Stromal cell of bone marrow (primary cell): ENCODE results near the gene SLC27A1.
A peak's percentile ranks its signal among the peaks of the same experiment; 100 is the strongest.
"Not testable (repeated sequence)": the region's sequence is repeated elsewhere in the genome, so short reads cannot be mapped to it uniquely, and the experiment has no call there.

Experiments used
- DNase-seq: peaks from one replicate; pipeline ENCODE4 v3.0.0-alpha.2; 2012; ENCODE audit warnings: low read depth

Gene SLC27A1

DNA sequence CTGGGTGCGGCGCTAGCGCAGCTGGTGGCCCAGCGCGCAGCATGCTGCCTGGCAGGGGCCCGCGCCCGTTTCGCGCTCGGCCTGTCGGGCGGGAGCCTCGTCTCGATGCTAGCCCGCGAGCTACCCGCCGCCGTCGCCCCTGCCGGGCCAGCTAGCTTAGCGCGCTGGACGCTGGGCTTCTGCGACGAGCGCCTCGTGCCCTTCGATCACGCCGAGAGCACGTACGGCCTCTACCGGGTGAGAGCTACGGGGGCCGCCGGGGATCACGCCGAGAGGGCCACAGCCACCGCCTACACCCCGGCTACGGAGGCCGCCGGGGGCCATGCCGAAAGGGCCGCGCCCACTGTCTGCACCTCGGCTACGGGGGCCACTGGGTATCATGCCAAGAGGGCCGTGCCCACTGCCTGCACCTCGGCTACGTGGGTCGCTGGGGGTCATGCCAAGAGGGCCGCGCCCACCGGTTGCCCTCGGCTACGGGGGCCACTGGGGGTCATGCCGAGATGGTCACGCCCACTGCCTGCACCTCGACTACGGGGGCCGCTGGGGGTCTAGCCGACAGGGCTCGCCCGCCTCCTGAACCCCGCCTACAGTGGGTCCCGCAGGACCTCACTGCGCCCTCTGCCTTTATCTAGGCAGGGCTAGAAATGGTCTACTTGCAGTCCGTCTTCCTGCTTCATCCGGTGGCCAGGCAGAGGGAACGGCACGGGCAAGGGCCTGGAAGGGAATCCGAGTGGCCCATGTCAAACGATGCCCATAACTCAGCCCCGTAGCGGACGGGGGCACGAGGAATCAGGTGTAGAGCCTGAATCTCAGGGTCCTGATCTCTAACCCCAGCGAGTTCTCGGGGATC is 41.6 kb downstream of the SLC27A1 start:
- DNase-seq = peak; percentile 52

DNA sequence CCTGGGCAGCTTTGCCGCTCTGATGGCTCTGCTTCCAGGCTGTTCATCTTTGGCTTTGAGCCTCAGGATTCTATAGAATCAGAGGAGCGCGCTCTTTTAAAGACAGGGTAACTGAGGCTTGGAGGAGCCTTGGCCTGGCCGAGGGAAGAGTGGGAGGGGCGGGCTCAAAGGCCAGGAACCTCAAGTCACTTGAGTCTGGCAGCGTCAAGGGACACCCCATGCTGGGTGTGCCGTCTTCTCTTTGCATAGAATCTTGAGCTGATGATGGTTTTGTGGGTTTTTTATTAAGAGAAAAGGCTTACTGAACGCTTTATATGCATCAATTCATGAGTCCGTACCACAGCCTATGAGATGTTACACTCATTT is 42.2 kb downstream of the SLC27A1 start:
- DNase-seq = no peak

DNA sequence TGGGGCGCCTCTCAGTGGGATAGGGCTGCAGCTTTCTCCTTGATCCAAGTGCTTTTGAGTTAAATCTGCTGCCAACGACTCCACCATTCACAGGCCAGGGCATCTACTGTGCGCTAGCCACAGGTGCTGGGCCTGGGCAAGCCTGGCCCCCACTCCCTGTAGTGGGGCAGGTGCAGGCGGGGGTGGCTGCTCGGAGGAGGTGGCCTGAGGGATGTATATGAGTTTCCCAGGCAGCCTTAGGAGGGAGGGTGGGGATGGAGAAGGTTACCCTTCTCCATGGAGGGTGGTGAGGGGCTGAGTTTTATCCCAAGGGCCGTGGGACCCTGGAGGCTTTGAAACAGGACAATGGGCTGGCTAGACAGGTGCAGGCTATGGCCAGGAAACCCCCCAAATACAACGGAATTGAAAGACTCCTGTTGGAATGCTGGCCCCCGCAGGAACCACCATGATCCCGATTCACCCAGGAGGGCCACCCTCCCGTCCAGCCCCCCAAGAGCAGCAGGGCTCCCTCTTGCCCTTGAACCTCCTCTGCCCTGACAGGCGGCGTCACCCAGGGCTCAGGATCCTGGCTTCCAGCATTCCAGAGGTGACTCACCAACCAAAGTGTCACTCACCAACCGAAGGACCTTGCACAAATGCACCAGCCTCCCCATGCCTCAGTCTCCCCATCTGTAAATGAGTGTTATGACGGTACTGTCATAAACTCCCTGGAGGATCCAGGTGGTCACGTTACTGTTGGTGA is 45.3 kb downstream of the SLC27A1 start:
- DNase-seq = no peak

DNA sequence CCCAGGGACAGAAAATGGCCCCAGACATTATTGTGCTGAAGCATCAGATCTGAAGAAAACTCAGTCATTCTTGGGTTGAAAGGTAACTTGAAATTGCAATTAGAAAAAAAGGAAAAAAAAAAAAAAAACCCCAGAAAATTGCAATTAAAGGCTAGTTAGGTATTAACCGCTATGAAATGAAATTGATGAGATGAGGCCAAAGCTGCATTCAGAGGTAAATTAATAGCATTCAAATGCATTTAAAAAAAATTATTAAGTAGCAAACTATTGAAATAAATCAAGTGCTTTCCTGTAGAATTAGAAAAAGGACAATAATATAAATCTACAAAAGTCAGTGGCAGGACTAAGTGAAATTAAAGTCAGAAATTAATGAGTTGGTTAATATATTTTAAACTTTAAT is 47.6 kb downstream of the SLC27A1 start:
- DNase-seq = no peak

GRCh38 chr19:17518654-17519053 is 48.3 kb downstream of the SLC27A1 start:
- not testable (repeated sequence) for DNase-seq

- no peak for DNase-seq
Measured at GRCh38 chr19:17519967-17520366, 49.6 kb downstream of the SLC27A1 start.

DNA sequence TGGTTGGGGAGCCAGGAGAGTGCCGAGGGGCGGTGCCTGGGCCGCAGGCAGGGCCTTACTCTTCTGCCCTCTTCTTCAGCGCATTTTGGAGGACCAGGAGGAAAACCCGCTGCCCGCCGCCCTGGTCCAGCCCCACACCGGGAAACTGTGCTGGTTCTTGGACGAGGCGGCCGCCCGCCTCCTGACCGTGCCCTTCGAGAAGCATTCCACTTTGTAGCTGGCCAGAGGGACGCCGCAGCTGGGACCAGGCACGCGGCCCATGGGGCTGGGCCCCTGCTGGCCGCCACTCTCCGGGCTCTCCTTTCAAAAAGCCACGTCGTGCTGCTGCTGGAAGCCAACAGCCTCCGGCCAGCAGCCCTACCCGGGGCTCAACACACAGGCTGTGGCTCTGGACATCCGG is 50.5 kb downstream of the SLC27A1 start:
- DNase-seq = no peak

GRCh38 chr19:17522988-17523872 is 52.9 kb downstream of the SLC27A1 start:
- no peak for DNase-seq

- no peak for DNase-seq
Measured at GRCh38 chr19:17524651-17525050, 54.3 kb downstream of the SLC27A1 start.

GRCh38 chr19:17525141-17525540 is 54.8 kb downstream of the SLC27A1 start:
- DNase-seq = no peak

GRCh38 chr19:17526922-17527321 is 56.6 kb downstream of the SLC27A1 start:
- no peak for DNase-seq

DNA sequence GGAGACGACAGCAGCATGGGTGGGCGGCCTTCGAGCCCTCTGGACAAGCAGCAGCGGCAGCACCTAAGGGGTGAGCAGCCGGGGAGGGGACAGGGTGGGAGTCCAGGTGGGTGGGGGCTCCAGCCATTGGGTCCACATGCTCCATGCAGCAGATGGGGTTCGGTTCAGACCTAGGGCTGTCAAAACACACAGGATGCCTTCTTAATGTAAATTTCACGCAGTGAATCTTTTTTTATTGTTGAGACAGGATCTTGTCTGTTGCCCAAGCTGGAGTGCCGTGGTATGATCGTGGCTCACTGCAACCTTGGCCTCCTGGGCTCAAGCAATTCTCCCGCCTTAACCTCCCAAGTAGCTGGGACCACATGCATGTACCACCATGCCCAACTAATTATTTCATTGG is 57.0 kb downstream of the SLC27A1 start:
- no peak for DNase-seq

DNA sequence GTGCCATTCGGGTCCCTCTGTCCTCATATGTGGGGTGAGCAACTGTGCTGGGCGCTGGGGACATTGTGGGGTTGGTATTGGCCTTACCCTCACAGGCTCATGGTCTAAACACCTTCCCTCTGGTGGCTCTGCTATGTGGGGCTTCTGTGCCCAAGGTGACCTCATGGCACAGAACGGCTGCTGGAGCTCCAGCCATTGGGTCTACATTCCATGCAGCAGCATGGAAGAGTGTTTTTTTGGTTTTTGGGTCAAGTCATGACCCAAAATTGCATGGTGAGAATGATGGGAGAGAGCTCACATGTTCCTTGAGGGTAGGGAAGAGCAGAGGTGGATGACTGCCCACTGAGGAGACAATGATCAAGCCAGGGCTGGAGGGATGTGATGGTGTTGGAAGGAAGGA is 58.3 kb downstream of the SLC27A1 start:
- no peak for DNase-seq

DNA sequence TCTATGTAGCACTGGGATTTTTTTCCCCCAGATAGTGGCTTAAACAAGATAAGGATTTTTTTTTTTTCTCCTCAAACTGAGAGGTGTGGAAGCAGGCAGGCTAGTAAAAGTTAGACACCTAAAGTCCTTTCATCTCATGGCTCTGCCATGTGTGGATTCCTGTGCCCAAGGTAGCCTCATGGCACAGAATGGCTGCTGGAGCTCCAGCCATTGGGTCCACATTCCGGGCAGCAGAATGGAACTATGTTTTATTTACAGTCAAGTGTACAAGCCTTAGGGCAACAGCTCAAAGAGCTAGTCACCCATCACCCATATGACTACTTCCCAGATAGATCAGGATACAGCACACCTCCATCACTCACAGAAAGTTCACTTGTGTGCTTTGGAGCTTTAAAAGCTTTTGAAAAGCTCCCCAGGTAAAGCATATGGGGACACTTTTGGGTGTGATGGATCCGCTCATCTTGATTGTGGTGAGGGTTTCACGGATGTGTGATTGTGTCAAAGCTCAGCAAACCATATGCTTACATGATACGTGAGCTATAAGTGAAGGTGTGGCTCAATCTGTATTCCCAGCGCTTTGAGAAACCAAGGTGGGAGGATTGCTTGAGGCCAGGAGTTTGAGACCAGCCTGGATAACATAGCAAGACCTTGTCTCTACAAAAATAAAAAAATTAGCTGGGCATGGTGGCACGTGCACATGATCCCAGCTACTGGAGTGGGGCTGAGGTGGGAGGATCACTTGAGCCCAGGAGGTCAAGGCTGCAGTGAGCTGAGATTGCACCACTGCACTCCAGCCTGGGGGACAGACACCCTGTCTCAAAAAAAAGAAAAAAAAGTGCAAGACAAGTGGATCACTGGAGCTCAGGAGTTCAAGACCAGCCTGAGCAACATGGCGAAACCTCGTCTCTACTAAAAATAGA is 59.2 kb downstream of the SLC27A1 start:
- DNase-seq = no peak

DNA sequence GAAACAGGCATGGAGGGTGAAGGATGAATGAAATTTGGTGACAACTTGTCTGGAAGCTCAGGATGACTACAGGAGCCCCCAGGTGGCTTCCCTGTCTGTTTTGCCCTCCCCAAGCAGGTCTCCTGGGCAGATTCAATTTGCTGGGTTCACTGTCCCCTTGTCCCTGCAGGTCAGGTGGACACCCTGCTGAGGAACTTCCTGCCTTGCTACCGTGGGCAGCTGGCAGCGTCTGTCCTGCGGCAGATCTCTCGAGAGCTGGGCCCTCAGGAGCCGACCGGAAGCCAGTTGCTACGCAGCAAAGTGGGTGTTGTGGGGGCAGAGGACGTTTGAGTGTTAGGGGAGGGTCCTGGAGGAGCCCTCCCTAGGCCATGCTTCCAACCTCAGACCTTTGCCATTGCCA is 60.3 kb downstream of the SLC27A1 start:
- DNase-seq = no peak

DNA sequence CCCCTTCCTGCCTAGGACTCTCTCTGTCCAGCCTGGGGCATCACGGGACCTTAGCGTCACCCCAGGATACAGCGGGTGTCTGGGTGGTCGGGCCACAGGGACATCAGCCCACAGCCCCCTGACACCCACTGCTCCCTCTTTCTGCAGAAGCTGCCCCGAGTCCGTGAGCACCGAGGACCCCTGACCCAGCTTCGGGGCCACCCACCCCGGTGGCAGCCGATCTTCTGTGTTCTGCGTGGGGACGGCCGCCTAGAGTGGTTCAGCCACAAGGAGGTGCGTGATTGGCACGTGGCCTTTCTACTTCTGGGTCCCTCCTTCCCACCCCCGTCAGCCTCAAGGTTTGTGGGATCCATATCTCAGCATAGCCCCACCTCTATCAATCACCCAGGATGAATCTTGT is 61.8 kb downstream of the SLC27A1 start:
- no peak for DNase-seq

- no peak for DNase-seq
Measured at GRCh38 chr19:17532557-17532956, 62.2 kb downstream of the SLC27A1 start.

DNA sequence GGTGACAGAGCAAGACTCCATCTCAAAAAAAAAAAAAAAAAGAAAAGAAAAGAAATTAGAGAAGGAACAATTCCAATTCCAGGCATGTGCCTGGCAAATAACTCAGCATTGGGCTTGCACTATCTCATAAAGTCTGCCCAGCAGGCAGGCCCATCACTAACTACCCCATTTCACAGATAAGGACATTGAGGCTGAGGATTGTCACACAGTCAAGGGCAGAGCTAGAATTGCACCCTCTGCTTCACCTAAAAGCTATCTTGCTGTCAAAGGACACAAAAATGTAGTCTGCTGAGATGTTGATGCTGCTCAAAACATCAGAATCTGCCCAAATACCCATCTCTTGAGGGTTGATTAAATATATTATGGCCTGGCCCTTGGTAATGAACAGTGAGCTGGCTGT is 64.4 kb downstream of the SLC27A1 start:
- DNase-seq = no peak

DNA sequence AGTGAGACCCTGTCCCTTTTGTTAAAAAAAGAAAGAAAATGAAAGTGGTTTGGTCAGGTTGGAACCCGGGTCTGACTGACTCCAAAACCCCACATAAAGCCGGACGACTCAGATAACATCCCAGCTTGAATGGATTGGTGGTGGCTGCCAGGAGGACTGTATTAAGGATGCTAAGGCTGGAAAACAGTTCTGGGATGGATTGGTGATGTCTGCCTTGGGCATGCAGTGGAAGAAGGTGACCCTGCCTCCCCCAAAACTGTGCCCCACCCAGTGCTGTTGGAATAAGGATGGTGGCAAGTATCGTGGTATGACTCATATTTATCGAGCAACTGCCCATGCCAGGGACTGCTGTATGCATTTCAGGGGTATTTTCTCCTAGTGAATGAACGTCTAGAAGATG is 66.6 kb downstream of the SLC27A1 start:
- DNase-seq = no peak

GRCh38 chr19:17538684-17539237 is 68.4 kb downstream of the SLC27A1 start:
- no peak for DNase-seq
